ENCODE measurements around the gene ALOX15. TPM values are rescaled to one million over a fixed set of nuclear protein-coding genes. Genes with fewer than 3 reads are reported as not detected.

Gene ALOX15
- total RNA-seq, 2 donors from 2014 or later = not detected

GRCh38 chr17:4623249-4623648 lies 18.2 kb downstream of the ALOX15 start:
- intact Hi-C loops (cut with DNase I) = loop anchor here (5.0 kb wide), 2 partner anchors 51 to 206 kb away; no protein-coding TSS in a partner anchor
- Histone ChIP-seq H3K9me3 (no peaks in the 10 kb centered on the region), H3K27ac (no peak overlapping the region), H3K36me3 (replicated peaks in 1 of 2; ENCODE audit: insufficient read depth in 1 of 2, low read depth in 2 of 2) (no peaks in the 10 kb centered on the region), H3K27me3 (no peaks in the 10 kb centered on the region), H3K4me3 (no peak overlapping the region), H3K4me1 (no peaks in the 10 kb centered on the region)
- no peak for DNase-seq
- no peak for ATAC-seq
- no peak for TF ChIP-seq POLR2A (IDR thresholded peaks at IDR 0.05)
- no peak for TF ChIP-seq CTCF (IDR thresholded peaks at IDR 0.05)
- WGBS, 2 donors = 60 to 77% methylated on average over 2 of the region's 2 CpGs

- no peak for DNase-seq
- intact Hi-C loops (cut with DNase I) = loop anchor here (5.0 kb wide), 2 partner anchors 50 to 205 kb away; no protein-coding TSS in a partner anchor
- TF ChIP-seq CTCF (IDR thresholded peaks at IDR 0.05) (no peak), POLR2A (IDR thresholded peaks at IDR 0.05) (no peak)
- no peak for ATAC-seq
- Histone ChIP-seq H3K9me3 (no peaks in the 10 kb centered on the region), H3K36me3 (replicated peaks in 1 of 2; ENCODE audit: insufficient read depth in 1 of 2, low read depth in 2 of 2) (no peaks in the 10 kb centered on the region), H3K4me3 (no peak overlapping the region), H3K27ac (no peak overlapping the region), H3K27me3 (no peaks in the 10 kb centered on the region), H3K4me1 (no peaks in the 10 kb centered on the region)
- 91 to 97% methylated on average over 1 of the region's 1 CpG for WGBS, 2 donors
Observed at GRCh38 chr17:4622375-4622774, 19.1 kb downstream of the ALOX15 start.

- no peaks in the 10 kb centered on the region for H3K36me3 ChIP-seq (replicated peaks in 1 of 2; ENCODE audit: insufficient read depth in 1 of 2, low read depth in 2 of 2)
Observed at GRCh38 chr17:4620531-4621101, 20.9 kb downstream of the ALOX15 start.

DNA sequence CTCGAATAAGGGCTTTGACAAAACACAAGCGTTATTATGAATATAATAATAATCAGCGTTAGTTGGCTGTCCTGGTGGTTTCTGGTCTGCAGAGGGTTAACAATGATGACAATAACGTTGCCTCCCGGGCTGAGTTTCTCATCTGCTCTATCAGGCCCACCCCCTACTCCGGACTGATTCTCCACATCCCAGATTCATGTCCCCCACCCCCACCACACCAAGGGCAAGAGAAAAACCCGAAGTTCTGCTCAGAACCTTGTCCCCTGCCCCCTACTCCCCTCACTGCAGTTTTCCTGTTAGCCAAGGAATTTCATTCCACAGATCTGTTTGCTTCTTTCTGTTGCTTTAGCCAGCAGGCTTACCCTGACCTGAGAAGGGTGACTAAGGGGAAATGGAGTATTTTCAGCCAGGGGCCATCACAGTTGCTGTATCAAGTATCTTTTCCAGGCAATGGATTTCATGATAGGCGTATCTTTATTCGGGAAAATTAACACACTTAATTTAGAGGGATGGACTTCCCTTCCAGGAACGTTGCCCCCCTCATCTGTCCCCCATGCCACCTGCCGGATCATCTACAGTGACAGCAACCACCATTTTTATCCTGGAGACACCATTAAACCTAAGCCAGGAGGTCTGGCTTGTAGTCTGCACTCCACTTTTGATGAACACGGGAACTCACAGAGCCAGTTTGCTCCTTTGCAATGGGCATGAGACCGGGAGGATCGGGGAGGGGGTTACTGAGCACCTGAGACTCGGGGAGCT lies 23.7 kb downstream of the ALOX15 start:
- ATAC-seq = no peak
- DNase-seq = no peak
- no peaks in the 10 kb centered on the region for H3K27me3 ChIP-seq
- no peaks in the 10 kb centered on the region for H3K36me3 ChIP-seq (replicated peaks in 1 of 2; ENCODE audit: insufficient read depth in 1 of 2, low read depth in 2 of 2)
- H3K4me3 ChIP-seq = no peak overlapping the region
- 43 to 50% methylated on average over 15 of the region's 15 CpGs for WGBS, 2 donors
- TF ChIP-seq CTCF (IDR thresholded peaks at IDR 0.05) (no peak), POLR2A (IDR thresholded peaks at IDR 0.05) (no peak)
- no peaks in the 10 kb centered on the region for H3K9me3 ChIP-seq
- intact Hi-C loops (cut with DNase I) = no loop called here
- no peak overlapping the region for H3K27ac ChIP-seq
- H3K4me1 ChIP-seq = no peaks in the 10 kb centered on the region

More at GRCh38 chr17:4620531-4621101, 20.9 kb downstream of the ALOX15 start:
- ATAC-seq (no peak), DNase-seq (no peak)
- 89 to 95% methylated on average over 3 to 4 of the region's 4 CpGs for WGBS, 2 donors
- no peaks in the 10 kb centered on the region for H3K27me3 ChIP-seq
- no peaks in the 10 kb centered on the region for H3K9me3 ChIP-seq
- intact Hi-C loops (cut with DNase I) = loop anchor here (5.0 kb wide), 2 partner anchors 48 to 203 kb away; no protein-coding TSS in a partner anchor
- no peaks in the 10 kb centered on the region for H3K4me1 ChIP-seq
- no peak overlapping the region for H3K4me3 ChIP-seq
- no peak for TF ChIP-seq CTCF (IDR thresholded peaks at IDR 0.05)
- TF ChIP-seq POLR2A (IDR thresholded peaks at IDR 0.05) = no peak
- H3K27ac ChIP-seq = no peak overlapping the region
